H9 (cell line): ENCODE results near the gene TRMT6. TPM values are rescaled to one million over a fixed set of nuclear protein-coding genes. Genes with fewer than 3 reads are reported as not detected.

Experiments
- DNase-seq: peaks from one replicate; pipeline ENCODE4 v3.0.0-alpha.2; 2017
- H2AFZ ChIP-seq: one replicate; pipeline ENCODE4 v1.6.1; 2013; ENCODE audit warnings: mild to moderate bottlenecking, low read length, control low read depth, moderate library complexity
- H2AK5ac ChIP-seq: 2 replicates; pipeline ENCODE4 v1.6.1; 2013; ENCODE audit warnings: low read length, control low read depth, mixed read lengths; ENCODE audit not compliant: insufficient read length
- H2BK120ac ChIP-seq: one replicate; pipeline ENCODE4 v1.6.1; 2013; ENCODE audit warnings: low read depth, mild to moderate bottlenecking, low read length, control low read depth, inconsistent platforms; ENCODE audit not compliant: poor library complexity, severe bottlenecking
- H2BK12ac ChIP-seq: 2 replicates; pipeline ENCODE4 v1.6.1; 2013; ENCODE audit warnings: low read length, control low read depth, mixed read lengths, low read depth; ENCODE audit not compliant: insufficient read length
- H2BK15ac ChIP-seq: 2 replicates; pipeline ENCODE4 v1.6.1; 2013; ENCODE audit warnings: low read depth, low read length, control low read depth
- H2BK20ac ChIP-seq: one replicate; pipeline ENCODE4 v1.6.1; 2013; ENCODE audit warnings: low read depth, mild to moderate bottlenecking, low read length, control low read depth, inconsistent platforms; ENCODE audit not compliant: poor library complexity, severe bottlenecking
- H2BK5ac ChIP-seq: 2 replicates; pipeline ENCODE4 v1.6.1; 2013; ENCODE audit warnings: low read length, control low read depth, mixed read lengths; ENCODE audit not compliant: insufficient read length
- H3K14ac ChIP-seq: 2 replicates; pipeline ENCODE4 v1.6.1; 2013; ENCODE audit warnings: low read length, control low read depth; ENCODE audit not compliant: insufficient read depth
- H3K18ac ChIP-seq: 2 replicates; pipeline ENCODE4 v1.6.1; 2013; ENCODE audit warnings: low read depth, mild to moderate bottlenecking, mixed read lengths, low read length, control low read depth; ENCODE audit not compliant: insufficient read length
- H3K23ac ChIP-seq: 2 replicates; pipeline ENCODE4 v1.6.1; 2013; ENCODE audit warnings: low read length, control low read depth, mixed read lengths, low read depth; ENCODE audit not compliant: insufficient read length
- H3K23me2 ChIP-seq: 2 replicates; pipeline ENCODE4 v1.6.1; 2013; ENCODE audit warnings: low read depth, mild to moderate bottlenecking, mixed read lengths, low read length, control low read depth; ENCODE audit not compliant: insufficient read length, poor library complexity, severe bottlenecking
- H3K27ac ChIP-seq: 2 replicates; pipeline ENCODE4 v1.5.1; 2013; ENCODE audit warnings: low read length, control low read depth, mixed read lengths, low read depth; ENCODE audit not compliant: insufficient read length
- H3K27me3 ChIP-seq: 2 replicates; pipeline ENCODE4 v1.6.1; 2013; ENCODE audit warnings: low read length, control low read depth, inconsistent platforms; ENCODE audit not compliant: insufficient read depth
- H3K4ac ChIP-seq: 2 replicates; pipeline ENCODE4 v1.6.1; 2013; ENCODE audit warnings: low read depth, mild to moderate bottlenecking, control low read depth, inconsistent platforms, low read length, moderate library complexity
- H3K4me1 ChIP-seq: 2 replicates; pipeline ENCODE4 v1.6.1; 2013; ENCODE audit warnings: low read length, control low read depth, inconsistent platforms; ENCODE audit not compliant: insufficient read depth
- H3K4me2 ChIP-seq: 2 replicates; pipeline ENCODE4 v1.6.1; 2013; ENCODE audit warnings: low read length, control low read depth, mixed read lengths; ENCODE audit not compliant: insufficient read length, insufficient read depth
- H3K56ac ChIP-seq: 2 replicates; pipeline ENCODE4 v1.6.1; 2013; ENCODE audit warnings: low read depth, mild to moderate bottlenecking, mixed read lengths, low read length, control low read depth; ENCODE audit not compliant: insufficient read length
- H3K79me1 ChIP-seq: 2 replicates; pipeline ENCODE4 v1.6.1; 2013; ENCODE audit warnings: low read depth, mild to moderate bottlenecking, moderate library complexity, low read length, control low read depth, inconsistent platforms; ENCODE audit not compliant: insufficient read depth, poor library complexity, severe bottlenecking
- H3K79me2 ChIP-seq: 2 replicates; pipeline ENCODE4 v1.6.1; 2013; ENCODE audit warnings: low read length, control low read depth, inconsistent platforms; ENCODE audit not compliant: insufficient read depth
- H3K9ac ChIP-seq: 2 replicates; pipeline ENCODE4 v1.6.1; 2013; ENCODE audit warnings: low read length, control low read depth, mixed read lengths; ENCODE audit not compliant: insufficient read length; ENCODE audit errors: extremely low read depth
- H3K9me3 ChIP-seq: one replicate; pipeline ENCODE4 v1.6.1; 2013; ENCODE audit warnings: low read depth, low read length, inconsistent platforms; ENCODE audit not compliant: control insufficient read depth
- H3T11ph ChIP-seq: one replicate; pipeline ENCODE4 v1.6.1; 2013; ENCODE audit warnings: mild to moderate bottlenecking, low read length, control low read depth, inconsistent platforms
- H4K20me1 ChIP-seq: one replicate; pipeline ENCODE4 v1.6.1; 2013; ENCODE audit not compliant: control insufficient read depth, insufficient read length, insufficient read depth
- H4K5ac ChIP-seq: 2 replicates; pipeline ENCODE4 v1.6.1; 2013; ENCODE audit warnings: low read depth, mild to moderate bottlenecking, mixed read lengths, low read length, control low read depth; ENCODE audit not compliant: insufficient read length
- H4K8ac ChIP-seq: replicated peaks from 2 replicates; pipeline ENCODE4 v1.6.1; 2013; ENCODE audit warnings: low read length, control low read depth, mixed read lengths, low read depth; ENCODE audit not compliant: insufficient read length
- H4K91ac ChIP-seq: 2 replicates; pipeline ENCODE4 v1.6.1; 2013; ENCODE audit warnings: low read depth, mild to moderate bottlenecking, moderate library complexity, mixed read lengths, low read length, control low read depth; ENCODE audit not compliant: insufficient read length
- H3K27ac Mint-ChIP-seq, 3 experiments: 2 replicates in 2 of 3; 3 replicates in 1 of 3; pipeline ENCODE4 v1.8.0; 2020 to 2021; ENCODE audit warnings: mixed read lengths in 3 of 3, mild to moderate bottlenecking in 1 of 3, moderate library complexity in 1 of 3
- H3K27me3 Mint-ChIP-seq: 2 replicates; pipeline ENCODE4 v1.8.0; 2021; ENCODE audit warnings: low read depth, mild to moderate bottlenecking, moderate library complexity, mixed read lengths
- H3K36me3 Mint-ChIP-seq, 3 experiments: 2 replicates in 2 of 3; 3 replicates in 1 of 3; pipeline ENCODE4 v1.8.0; 2020 to 2021; ENCODE audit warnings: low read depth in 3 of 3, mixed read lengths in 3 of 3; ENCODE audit not compliant: insufficient read depth in 1 of 3
- H3K4me1 Mint-ChIP-seq, 2 experiments: 2 replicates each; pipeline ENCODE4 v1.8.0; 2020; ENCODE audit warnings: mixed read lengths in 2 of 2
- H3K4me3 Mint-ChIP-seq, 2 experiments: 2 replicates in 1 of 2; 3 replicates in 1 of 2; pipeline ENCODE4 v1.8.0; 2020 to 2021; ENCODE audit warnings: mild to moderate bottlenecking in 2 of 2, mixed read lengths in 2 of 2, moderate library complexity in 1 of 2
- H3K9me3 Mint-ChIP-seq, 2 experiments: 2 replicates in 1 of 2; 3 replicates in 1 of 2; pipeline ENCODE4 v1.8.0; 2020; ENCODE audit warnings: mild to moderate bottlenecking in 2 of 2, mixed read lengths in 2 of 2, moderate library complexity in 1 of 2
- WGBS: extraction: QIAGEN DNeasy Blood & Tissue Kit; methylation state at CpG from one replicate; pipeline ENCODE4 v1.1.7; 2013; ENCODE audit warnings: missing lambda C conversion rate, low lambda C conversion rate, mixed read lengths; ENCODE audit not compliant: insufficient read length; ENCODE audit errors: extremely low coverage; 5-methylcytosine and 5-hydroxymethylcytosine counted together
- total RNA-seq: library from RNA; stranded (reverse); gene quantifications from 2 replicates; pipeline ENCODE4 v1.2.1, GENCODE V29; 2021
- TF ChIP-seq, protein P1 (sequence below): fragments of 200-600 bp; sonication (generic); conservative IDR thresholded peaks from 3 replicates; pipeline ENCODE4 v1.8.0; 2021; ENCODE audit warnings: antibody characterized with exemption, mild to moderate bottlenecking

The TRMT6 gene
- total RNA-seq, 1 experiment from 2014 or later: 34.4 TPM

GRCh38 chr20:5925551-5925950 lies 24.8 kb downstream of the TRMT6 start:
- no peaks in the 10 kb centered on the region for H4K20me1 ChIP-seq

More at GRCh38 chr20:5925551-5925950, 24.8 kb downstream of the TRMT6 start:
- Mint-ChIP-seq H3K27me3 (peaks cover 25% of the 10 kb centered on the region), H3K9me3 (no peaks in the 10 kb centered on the region), H3K36me3 (no peaks in the 10 kb centered on the region; a peak in 1 of 7 replicates), H3K4me1 (no peaks in the 10 kb centered on the region), H3K4me3 (no peak overlapping the region), H3K27ac (no peak overlapping the region)
- Histone ChIP-seq H3K9ac (no peak overlapping the region), H2BK12ac (no peak overlapping the region), H4K91ac (no peak overlapping the region), H3K4ac (no peak overlapping the region), H2BK20ac (no peak overlapping the region), H3K23ac (no peak overlapping the region), H4K5ac (no peak overlapping the region), H3K18ac (no peak overlapping the region), H2BK15ac (no peak overlapping the region), H3K27me3 (no peaks in the 10 kb centered on the region), H3K79me1 (no peaks in the 10 kb centered on the region), H3K27ac (no peak overlapping the region), H3K4me1 (no peaks in the 10 kb centered on the region), H2AFZ (no peak overlapping the region), H3T11ph (no peak overlapping the region), H3K4me2 (no peak overlapping the region), H4K8ac (no peak overlapping the region), H3K9me3 (no peaks in the 10 kb centered on the region), H2BK120ac (no peak overlapping the region), H3K23me2 (no peaks in the 10 kb centered on the region), H2AK5ac (no peak overlapping the region), H3K79me2 (no peaks in the 10 kb centered on the region), H3K14ac (no peak overlapping the region), H3K56ac (no peak overlapping the region), H2BK5ac (no peak overlapping the region)
- TF ChIP-seq, protein P1, sequence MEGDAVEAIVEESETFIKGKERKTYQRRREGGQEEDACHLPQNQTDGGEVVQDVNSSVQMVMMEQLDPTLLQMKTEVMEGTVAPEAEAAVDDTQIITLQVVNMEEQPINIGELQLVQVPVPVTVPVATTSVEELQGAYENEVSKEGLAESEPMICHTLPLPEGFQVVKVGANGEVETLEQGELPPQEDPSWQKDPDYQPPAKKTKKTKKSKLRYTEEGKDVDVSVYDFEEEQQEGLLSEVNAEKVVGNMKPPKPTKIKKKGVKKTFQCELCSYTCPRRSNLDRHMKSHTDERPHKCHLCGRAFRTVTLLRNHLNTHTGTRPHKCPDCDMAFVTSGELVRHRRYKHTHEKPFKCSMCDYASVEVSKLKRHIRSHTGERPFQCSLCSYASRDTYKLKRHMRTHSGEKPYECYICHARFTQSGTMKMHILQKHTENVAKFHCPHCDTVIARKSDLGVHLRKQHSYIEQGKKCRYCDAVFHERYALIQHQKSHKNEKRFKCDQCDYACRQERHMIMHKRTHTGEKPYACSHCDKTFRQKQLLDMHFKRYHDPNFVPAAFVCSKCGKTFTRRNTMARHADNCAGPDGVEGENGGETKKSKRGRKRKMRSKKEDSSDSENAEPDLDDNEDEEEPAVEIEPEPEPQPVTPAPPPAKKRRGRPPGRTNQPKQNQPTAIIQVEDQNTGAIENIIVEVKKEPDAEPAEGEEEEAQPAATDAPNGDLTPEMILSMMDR: no peak
- WGBS: no CpG with 5 or more reads among the region's 3 CpGs
- no peak for DNase-seq
